Measurements from ENCODE around the gene MLYCD.

DNA sequence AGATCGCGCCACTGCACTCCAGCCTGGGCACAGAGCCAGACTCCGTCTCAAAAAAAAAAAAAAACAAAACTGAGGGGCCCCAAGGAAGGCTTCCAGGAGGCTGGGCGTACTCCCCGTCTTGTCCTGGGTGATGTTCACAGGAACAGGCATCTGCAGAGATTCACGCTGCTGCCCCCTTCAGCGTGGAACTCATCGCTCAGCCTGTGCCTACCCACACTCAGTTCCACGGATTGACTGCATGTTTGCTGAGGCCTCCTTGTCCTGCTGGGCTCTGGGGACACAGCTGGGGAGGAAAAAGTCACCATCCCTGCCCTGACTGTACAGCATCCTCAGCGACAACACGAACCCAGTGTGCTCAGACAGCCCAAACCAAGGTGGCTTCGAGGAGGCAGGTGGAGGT is 41.2 kb downstream of the MLYCD start:
- TF ChIP-seq POLR2A (IDR thresholded peaks at IDR 0.05) = no peak
- TF ChIP-seq, protein P1, sequence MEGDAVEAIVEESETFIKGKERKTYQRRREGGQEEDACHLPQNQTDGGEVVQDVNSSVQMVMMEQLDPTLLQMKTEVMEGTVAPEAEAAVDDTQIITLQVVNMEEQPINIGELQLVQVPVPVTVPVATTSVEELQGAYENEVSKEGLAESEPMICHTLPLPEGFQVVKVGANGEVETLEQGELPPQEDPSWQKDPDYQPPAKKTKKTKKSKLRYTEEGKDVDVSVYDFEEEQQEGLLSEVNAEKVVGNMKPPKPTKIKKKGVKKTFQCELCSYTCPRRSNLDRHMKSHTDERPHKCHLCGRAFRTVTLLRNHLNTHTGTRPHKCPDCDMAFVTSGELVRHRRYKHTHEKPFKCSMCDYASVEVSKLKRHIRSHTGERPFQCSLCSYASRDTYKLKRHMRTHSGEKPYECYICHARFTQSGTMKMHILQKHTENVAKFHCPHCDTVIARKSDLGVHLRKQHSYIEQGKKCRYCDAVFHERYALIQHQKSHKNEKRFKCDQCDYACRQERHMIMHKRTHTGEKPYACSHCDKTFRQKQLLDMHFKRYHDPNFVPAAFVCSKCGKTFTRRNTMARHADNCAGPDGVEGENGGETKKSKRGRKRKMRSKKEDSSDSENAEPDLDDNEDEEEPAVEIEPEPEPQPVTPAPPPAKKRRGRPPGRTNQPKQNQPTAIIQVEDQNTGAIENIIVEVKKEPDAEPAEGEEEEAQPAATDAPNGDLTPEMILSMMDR (IDR thresholded peaks at IDR 0.05) = no peak
